Activated CD8-positive, alpha-beta memory T cell treated with anti-CD3 and anti-CD28 coated beads, Interleukin-2, amount 50 U/mL, for 4 hours (primary cell): ENCODE data around the gene INPP4B.
A peak's percentile ranks its signal among the peaks of the same experiment; 100 is the strongest.

Experiments
- DNase-seq: peaks from one replicate; pipeline ENCODE4 v3.0.0-alpha.2; 2020

Gene INPP4B

DNA sequence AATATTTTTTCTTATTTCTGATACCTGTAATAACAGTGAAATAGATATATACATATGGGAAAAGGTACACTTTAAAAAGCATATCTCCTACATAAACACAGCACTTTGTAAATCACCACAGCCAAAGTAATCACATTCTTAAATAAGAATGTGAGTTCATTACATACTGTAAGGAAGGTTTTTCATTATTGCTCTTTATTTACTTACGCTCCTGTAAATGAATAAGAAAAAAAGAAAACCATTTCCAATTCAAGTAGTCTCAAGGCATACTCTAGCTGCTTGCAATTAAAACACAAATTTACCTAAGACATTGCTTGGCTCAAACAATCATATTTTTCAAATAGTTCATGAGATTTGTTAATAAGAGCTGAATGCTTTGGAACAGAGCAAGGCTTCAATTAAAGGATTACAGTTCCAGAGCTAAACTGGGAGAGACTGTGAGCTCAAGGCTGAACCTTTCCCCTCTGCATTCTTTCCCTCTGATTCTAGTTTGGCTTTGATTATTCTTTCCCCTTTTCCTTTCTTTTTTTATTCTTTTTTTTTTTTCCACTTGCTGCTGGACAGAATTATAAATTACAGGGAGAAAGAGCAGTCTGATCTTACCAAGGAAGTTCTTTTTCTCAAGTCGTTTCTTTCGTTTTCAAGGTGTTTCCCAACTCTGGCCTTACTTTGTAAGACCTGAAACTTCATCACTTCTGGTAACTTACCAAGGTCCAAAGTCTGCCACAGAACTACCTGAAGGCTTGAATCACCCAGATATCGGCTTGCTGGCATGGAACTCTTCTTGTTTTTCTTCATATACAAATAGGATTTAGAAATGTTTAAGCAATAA lies 278.3 kb downstream of the INPP4B start:
- no peak for DNase-seq

DNA sequence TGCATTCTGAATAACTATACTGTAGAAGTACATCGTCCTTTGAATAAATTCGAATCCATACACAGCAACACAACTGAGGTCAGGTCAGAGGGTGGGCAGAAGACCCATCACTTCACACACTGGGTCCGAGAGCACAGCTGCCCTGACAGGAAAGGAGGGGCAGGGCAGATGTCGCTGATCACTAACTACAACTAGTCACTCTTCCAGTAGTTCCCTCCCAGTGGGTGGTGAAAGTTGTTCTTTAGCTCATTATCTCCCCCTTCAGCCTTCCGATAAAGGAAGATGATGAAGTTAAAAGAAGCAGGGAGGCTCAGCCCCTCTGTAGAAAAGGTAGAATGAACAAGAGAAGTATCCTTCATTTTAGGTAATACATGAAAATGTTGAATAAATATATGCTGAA lies 278.9 kb downstream of the INPP4B start:
- DNase-seq, result peak; percentile 15

DNA sequence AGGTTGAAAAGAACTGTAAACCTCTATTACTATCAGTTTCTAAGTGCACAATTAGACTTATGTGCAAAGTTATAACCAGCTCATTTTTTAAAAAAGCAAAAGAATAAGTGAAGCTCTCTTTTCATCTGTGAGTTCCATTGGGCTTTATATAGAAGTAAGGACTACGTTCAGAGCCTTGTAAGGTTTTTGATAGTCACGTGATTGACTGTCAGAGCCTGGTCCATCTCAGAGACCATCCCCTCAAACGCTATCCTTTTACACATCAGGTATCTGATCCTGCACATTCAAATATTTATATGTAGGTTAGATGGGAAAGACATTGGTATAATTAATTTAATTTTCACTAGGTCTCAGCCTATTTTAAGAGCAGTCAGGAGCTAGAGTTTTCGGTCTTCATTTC lies 279.3 kb downstream of the INPP4B start:
- DNase-seq, result no peak

DNA sequence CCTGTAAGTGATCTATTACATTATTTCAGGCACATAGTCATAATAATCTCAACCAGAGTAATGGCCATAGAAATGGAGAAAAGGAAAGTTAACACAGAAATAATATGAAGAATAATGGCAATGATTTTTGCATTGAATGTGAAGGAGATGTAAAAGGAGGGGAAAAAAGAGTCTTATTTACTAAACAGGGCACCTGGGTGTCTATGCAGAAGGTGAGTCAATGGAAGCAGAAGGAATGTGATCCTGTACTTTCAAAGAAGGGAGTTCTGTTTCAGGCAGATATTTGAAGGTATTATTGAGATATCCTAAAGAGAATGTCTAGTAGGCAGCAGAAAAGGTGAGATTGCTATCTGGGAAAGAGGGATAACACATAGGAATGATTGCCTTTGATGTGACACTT lies 279.9 kb downstream of the INPP4B start:
- DNase-seq, result no peak

DNA sequence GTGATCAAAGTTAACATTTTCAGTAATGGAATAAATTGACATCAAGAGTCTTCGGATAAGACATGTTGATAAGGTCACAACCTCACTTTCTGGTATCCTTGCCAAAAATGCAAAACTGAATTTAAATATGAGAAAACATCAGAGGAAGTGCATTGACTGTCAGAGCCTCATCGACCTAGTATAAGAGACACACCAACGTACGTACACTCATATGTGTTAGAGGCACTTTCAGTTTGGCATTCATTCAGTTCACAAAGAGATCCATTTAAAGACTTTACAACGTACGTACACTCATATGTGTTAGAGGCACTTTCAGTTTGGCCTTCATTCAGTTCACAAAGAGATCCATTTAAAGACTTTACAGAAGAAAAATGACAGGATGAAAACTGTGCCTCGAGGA lies 280.3 kb downstream of the INPP4B start:
- no peak for DNase-seq

DNA sequence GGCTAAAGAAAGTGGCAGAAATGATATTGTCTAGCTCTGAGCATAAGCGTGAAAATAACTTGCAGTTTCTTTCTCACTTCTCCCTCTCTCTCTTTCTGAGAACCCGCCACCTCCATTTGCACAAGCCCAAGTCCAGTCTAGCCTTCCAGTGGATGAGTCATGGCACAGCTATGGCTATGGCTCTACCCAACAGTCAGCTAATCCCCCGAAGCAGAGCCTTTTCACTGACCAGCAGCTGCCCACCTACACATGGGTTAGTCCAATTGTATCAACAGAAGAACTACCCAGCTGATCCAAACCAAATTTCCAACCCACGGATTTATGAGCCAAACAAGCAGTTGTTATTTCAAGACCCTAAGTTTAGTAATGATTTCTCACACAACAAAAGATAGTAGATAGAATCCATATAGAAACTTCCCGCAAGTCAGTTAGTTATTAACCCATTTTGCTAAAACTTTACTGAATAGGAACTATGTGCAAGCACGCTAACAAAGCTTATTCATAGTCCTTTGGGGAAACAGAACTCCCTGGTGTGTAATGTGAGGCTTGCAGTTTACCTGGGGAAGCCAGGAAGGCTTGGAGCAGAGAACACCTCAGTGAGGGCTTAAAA lies 282.3 kb downstream of the INPP4B start:
- no peak for DNase-seq

DNA sequence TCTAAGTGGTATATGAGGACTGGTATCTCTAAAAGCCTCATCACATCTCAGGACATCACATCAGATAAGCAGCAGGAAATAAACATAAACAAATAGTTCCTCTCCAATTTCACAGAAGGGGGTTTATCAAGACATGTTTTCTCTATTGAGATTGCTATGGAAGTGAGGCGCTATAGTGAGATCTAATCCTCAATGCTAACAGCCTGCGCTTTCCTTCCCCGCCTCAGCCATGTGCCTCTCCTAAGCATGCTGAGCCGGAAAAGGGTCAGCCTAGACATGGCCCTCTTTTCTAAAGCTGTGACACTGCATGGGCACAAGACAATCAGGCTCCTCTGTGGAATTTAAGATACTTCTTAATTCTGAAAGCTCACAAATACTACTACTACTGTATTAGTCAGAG lies 286.1 kb downstream of the INPP4B start:
- no peak for DNase-seq

DNA sequence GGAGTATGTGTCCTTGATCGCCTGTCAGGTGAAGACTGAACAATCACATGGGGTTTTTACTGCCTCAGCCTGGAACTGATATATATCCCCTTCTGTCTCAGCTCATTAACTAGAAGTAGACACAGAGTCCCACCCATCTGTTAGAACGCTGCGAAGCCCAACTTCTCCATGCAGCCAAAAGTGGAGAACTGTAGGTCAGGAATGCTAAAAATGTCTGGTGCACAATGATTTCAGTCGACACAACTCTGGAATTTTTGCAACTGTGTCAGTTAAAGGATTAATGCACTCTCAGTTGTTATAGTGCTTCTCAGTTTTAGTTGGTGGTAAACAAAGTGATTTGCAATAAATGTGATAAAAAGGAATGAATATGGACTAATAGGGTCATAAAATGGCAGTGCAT lies 287.2 kb downstream of the INPP4B start:
- DNase-seq, result no peak

DNA sequence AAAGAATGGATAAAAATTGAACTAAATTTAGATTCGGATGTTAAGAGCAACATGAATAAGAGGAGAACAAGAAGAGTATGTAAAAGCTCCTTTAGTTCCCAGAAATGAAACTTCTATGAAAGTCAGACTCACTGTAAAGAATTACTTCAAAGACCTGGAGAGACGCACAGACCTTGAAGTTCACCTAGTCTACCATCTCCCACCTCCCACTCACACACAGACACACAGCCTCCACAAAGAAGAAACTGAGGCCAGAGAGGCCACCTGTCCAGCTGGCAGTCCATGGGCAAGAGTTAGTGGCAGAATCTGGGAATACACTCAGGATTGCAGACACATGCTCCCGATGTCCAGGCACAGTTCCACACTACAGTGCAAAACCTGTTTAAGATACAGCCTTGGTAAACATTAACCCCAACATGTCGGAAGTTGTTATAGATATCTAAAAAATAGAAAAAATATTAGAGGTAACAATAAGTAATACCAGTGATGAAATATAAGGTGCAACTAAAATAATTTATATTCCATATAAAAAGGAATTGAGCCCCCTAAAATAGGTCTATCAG lies 288.8 kb downstream of the INPP4B start:
- no peak for DNase-seq

DNA sequence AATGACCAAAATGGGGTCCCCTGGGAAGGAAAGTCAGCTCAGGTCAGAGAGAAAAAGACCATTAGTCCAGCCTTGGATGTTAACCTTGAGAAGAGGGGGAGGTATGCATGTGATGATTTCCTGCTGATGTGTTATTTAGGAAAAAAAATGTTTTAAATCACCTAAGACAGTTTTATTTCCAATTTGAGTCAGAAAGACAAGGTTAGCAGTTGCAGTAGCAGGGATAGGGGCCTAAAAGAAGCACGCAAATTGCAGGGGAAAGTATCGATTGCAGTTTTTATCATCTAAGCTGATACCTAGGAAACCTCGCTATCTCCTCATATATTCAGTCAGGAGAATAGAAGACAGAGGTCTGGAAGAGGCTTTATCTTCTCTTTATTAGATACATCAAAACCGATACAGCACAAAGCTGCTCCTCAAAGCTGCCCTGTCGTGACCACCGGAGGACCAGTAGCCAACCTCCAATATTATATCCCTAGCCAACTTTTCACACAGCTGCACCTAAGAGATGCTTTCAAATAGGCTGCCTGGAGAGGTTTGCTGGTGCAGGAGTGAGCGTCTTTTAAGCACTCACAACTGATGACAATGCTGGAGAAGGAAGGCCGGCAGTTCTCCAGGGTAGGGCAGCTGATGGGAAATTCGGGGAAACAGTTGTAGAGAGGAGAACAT lies 289.4 kb downstream of the INPP4B start:
- DNase-seq, result no peak

DNA sequence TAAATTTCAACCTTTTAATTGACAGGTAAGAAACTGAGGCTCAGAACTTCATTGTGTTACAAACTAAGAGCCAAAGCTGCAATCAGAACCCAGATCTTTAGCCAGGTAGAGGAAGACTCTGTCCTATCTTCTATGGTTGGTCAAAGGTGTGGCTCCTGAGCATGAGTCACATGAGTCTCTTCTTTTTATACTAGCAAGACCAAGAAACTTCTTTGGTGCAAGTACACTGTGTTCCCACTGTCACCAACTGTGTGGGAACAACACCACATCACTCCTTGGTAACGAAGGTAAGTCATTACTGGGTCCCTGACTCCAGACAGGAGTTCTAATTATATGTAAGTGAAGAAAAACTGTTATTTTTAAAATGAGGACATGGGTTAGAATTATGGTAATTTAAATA lies 290.1 kb downstream of the INPP4B start:
- no peak for DNase-seq

DNA sequence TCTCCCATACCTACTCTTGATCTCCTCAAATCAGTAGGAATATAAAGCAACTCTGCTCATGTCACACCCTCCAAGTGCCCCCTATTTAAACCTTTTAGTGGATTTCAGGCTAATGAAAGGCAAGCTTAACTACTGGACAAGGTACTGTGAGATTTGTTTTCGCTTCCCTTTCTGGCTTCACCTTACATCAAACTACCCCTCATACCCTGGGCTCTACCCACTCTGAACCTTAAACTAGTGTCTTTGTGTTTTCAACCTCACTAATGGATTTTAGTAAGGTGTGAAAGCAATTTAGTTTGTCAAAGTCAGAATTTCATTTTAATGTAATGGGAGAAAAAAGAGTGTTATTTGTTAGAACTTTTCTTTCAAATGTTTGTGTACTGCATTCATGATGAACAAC lies 291.7 kb downstream of the INPP4B start:
- no peak for DNase-seq

DNA sequence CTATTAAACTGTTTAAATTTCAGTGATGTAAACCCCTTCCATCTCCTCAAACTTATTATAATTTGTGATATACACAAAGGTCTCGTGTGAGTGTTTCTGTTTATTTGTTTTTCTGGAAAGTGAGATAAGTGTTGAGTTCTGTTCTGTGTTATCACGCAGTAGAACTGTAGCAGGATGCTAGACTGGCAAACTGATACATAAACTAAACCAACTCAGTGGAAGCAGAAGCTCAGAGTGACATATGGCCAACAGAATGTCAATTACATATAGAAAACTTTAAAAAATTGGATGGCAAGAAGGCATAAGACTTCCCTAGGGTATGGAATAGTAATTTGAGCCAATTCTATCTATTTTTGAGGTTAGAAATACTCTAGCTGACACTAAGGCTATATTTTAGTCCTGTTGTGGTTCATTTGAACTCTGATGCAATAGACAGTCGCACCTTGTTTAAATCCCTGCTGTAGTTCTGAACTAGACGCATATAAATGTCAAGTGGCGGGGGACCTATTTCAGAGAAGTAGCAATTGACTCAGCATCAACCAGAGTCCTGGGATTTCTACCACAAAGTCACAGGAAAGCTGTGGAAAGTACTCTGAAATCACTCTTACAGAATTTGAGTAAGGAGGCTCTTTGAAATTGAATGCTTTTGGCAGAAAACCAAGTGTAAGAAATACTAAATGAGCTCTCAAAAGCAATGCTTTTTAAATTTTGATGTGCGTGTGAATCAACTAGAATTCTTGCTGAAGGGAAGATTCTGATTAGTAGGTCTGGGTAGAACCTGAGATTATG lies 294.4 kb downstream of the INPP4B start:
- no peak for DNase-seq

DNA sequence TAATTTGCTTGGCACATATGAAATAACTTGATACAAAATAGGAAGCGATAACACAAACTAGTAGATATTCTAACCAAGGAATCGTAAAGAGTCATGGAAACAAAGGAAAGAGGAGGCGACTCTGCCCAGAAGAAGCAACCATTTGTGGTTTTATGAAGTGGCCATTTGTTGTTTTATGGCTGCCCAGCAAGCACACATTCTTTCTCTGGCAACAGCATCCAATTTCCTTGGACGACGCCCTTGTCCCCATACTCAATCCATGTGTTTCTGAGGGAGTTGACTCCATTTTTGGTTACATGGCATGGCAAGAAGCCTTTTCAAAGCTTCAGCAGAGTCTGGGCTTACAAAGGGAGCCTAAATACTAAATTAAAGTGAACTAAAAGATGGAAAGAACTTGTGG lies 295.1 kb downstream of the INPP4B start:
- no peak for DNase-seq

DNA sequence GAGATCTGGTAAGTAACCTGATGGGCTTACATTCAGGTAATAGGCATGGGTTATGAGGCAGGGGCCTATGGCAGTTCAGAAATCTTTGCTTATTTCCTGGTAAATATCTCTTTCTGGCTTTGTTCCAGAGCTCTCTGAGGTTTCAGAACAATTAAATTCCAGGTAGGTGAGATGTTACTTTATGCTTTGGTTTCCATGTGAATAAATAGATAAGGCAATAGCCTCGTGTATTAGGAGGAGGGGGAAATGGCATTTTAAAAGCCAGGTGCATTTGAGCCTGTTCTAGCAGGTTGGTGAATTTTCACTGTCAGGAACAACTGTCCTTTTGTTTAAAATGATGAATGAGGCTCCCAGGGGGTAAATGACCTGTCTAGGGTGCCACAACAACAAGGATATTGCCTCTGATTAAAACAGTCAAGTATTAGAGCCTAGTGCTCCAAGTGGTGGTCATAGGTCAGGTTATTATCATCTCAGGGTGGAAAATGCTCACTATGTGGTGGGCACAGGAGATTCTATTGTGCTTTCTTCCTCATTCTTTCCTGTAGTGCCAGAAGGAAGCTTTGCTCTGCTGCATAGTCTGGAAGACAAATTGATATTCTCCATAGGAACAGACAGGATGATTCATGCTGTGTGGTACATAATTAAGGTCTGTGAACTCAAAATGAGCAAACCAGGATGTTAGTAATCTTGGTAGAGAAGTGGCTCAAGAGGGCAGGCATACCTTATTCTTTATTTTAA lies 296.2 kb downstream of the INPP4B start:
- DNase-seq, result no peak

DNA sequence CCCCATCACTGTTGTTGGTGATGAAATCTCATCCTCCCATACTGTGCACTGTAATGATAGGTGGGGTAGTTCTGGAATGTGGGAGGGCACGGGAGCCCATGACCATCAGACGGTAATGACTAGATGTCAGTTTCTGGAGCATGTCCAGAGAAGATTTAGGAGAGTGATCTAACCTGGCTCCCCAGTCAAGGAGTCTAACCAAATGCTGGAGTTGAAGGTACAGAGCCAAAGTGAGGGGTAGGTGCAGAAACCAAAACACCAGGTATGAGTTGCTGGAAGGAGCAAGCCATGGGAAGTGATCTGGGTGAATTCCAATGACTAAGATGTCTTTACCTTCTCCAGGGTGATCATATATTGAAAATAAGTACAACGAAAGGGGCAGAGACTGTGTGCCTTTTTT lies 296.9 kb downstream of the INPP4B start:
- no peak for DNase-seq

DNA sequence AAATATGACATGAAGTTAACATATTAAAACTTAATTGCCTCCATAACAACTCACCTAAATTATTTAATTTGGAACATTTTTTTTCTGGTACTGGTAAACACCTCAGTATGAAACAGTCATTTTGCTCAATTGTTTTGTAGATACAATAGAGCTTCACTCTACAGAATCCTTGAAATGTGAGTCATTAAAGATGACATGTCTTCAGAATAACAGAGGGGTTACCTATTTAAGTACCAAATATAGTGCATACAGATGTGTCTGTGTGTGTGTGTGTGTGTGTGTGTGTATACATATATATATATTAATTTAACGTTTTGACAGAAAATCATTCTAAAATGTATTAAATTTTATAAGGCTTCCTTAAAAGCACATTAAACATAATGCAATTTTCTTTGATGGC lies 297.6 kb downstream of the INPP4B start:
- DNase-seq, result no peak

DNA sequence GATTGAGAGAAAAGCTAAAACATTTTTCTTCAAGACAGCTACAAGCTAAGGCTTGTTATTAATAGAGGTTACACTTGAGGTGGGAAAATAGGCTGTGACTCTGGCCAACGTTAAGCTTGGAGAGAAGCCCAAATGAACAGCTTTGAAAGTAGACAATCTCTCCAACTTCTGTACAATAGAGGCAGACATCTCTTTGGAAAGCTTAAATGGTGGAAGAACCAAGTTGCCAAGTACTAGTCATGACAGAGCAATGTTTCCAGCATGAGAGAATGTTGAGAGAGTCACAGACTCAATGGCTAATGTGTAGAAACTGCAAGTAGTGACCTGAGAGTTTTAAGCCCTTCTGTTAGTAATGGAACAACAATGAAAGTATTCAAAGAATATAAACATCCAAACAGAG lies 298.1 kb downstream of the INPP4B start:
- DNase-seq, result no peak

DNA sequence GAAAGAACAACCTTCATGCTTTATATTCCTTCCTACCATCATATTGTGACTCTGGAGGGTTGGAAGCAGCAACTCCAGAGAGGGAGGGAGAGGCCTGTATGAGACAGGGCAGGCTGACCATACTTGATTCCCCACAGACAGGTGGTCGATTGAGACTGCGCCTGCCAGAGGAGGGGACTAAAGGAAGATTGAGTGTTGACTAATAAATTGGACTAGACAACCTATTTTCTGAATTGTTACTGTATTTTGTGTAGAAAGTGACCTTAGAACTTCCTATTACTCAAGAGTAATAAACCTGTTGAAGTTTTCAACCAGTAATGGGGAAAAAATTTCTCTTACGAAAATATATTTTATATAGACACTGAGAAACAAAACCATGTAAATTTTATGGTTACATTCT lies 301.5 kb downstream of the INPP4B start:
- no peak for DNase-seq

DNA sequence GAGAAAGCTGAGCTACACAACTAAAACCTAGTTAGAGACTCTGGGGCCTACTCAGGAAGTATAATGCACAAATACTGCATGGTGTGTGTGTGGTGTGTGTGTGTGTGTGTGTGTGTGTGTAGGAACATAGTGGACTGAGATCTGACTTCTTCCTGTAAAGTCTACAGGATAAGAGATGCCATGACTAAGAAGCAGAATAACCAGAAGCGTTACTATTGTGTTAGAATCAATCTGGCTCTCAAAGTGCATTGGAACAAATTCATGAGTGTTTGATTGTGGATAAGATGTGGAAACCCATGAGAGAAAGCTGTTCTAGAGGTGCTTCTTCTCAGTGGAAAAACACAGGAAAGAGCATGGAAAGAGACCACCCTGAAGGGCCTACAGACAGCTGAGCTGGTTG lies 302.1 kb downstream of the INPP4B start:
- no peak for DNase-seq

DNA sequence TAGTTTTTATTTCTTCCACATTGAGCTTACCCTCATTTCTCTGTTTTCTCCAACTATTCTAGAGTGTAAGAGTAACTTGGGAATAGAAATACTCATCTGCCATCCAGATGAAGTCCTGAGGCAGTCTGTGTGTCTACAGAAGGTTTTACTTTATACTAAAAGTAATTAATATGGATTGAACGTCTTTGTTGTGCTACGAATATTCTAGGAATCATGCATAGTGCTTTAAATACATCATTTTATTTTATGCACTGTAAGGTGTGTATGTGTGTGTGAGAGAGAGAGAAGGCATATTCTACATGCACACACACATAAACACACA lies 305.7 kb downstream of the INPP4B start:
- no peak for DNase-seq

DNA sequence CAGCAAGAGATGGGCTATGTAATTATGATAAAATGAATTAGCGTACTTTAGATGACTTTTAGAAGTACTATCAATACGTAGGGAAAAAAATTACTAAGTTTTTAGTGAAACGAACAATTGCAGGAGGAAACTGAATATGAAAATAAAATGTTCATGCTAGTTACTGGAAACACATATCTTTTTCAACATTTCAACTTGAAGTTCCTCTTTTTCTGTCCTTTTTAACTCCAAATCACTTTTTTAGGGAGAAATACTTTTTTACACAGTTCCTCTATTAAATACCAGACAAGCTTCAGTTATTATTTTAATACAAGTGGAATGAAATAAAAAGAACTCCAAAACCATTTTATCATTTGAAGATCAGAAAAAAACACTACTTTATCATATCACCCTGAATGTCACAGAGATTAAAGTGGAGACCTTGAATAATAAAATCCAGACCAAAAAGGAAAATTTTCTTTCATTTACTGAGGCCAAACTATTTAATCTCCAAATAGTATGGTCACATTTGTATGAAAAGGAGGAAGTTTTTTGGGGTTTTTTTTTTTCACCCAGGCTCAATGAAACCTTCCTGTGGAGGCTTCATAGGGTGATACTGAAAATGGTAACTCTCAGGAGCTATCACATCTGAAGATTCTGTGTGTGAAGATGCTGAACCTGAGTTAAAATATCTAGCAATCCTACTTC lies 306.2 kb downstream of the INPP4B start:
- DNase-seq, result no peak
